ENCODE data around the gene WDR4.

DNA sequence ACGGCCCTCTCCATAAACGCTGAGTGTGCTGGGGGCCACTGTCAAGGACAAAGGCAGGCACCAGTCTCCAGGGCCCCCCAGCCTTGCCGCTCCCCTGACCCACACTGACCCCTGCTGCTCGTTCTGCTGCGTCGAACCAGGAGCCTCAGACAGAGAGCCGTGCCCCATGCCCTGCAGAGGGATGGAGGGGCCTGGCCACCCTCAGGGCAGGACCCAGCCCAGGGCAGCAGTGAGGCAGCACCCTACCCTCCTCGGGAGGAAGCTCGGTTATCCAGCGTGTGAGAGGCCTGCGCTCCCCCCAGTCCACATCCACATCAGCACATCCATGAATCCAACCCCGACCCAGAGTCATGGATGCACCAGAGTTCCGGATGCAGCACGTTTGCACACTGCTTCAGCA, 15.1 kb downstream of the WDR4 start:
- TF ChIP-seq BHLHE40 (IDR thresholded peaks at IDR 0.05; ENCODE audit: borderline replicate concordance) (no peak), TARDBP (IDR thresholded peaks at IDR 0.05) (no peak), FOXM1 (IDR thresholded peaks at IDR 0.05; ENCODE audit: borderline replicate concordance) (no peak), SP1 (IDR thresholded peaks at IDR 0.05) (no peak), FOXA1 (IDR thresholded peaks at IDR 0.05) (no peak), SUZ12 (IDR thresholded peaks at IDR 0.05) (no peak), L3MBTL2 (conservative IDR thresholded peaks at IDR 0.05) (no peak), CTBP1 (IDR thresholded peaks at IDR 0.05; ENCODE audit: borderline replicate concordance) (no peak), PKNOX1 (IDR thresholded peaks at IDR 0.05) (no peak), NFRKB (IDR thresholded peaks at IDR 0.05) (no peak), ARNT (IDR thresholded peaks at IDR 0.05) (no peak)

Measured in HEK293T (cell line).